Lung (tissue), 16 donors: ENCODE data around the gene SUSD2. TPM values are rescaled to one million over a fixed set of nuclear protein-coding genes. Genes with fewer than 3 reads are reported as not detected.
"Not testable (repeated sequence)": the region's sequence is repeated elsewhere in the genome, so short reads cannot be mapped to it uniquely, and the experiment has no call there.

Source experiments
- ATAC-seq: fragments of 200-7000 bp; cut with Tn5 transposase; one replicate; pipeline ENCODE4 v1.9.1; 2020; ENCODE audit warnings: moderate number of reproducible peaks; ENCODE audit not compliant: insufficient read depth, low FRiP score
- DNase-seq, 3 donors: peaks; one replicate each; pipeline ENCODE4 v3.0.0-alpha.2; 2013 to 2017
- H3K27ac ChIP-seq, 2 donors: one replicate each; pipeline ENCODE4 v1.5.1; 2013; ENCODE audit warnings: mild to moderate bottlenecking in 2 of 2, moderate library complexity in 2 of 2, control low read depth in 1 of 2, inconsistent platforms in 1 of 2, low read depth in 1 of 2, low read length in 1 of 2
- H3K27me3 ChIP-seq, 3 donors: one replicate each; pipeline ENCODE4 v1.5.1; 2013; ENCODE audit warnings: low read length in 2 of 3; ENCODE audit not compliant: control insufficient read depth in 3 of 3, insufficient read depth in 3 of 3
- H3K36me3 ChIP-seq, 4 donors: one replicate each; pipeline ENCODE4 v1.5.1; 2013; ENCODE audit warnings: low read length in 4 of 4, mild to moderate bottlenecking in 1 of 4, moderate library complexity in 1 of 4; ENCODE audit not compliant: control insufficient read depth in 4 of 4, insufficient read depth in 4 of 4
- H3K4me1 ChIP-seq, 5 donors: one replicate each; pipeline ENCODE4 v1.5.1; 2013; ENCODE audit warnings: low read length in 5 of 5, mild to moderate bottlenecking in 2 of 5, moderate library complexity in 1 of 5; ENCODE audit not compliant: control insufficient read depth in 5 of 5, insufficient read depth in 5 of 5
- H3K4me3 ChIP-seq: one replicate; pipeline ENCODE4 v1.5.1; 2013; ENCODE audit warnings: mild to moderate bottlenecking, control low read depth, moderate library complexity
- H3K9ac ChIP-seq, 2 donors: one replicate each; pipeline ENCODE4 v1.5.1; 2013; ENCODE audit warnings: low read length in 2 of 2, control low read depth in 1 of 2; ENCODE audit not compliant: insufficient read depth in 1 of 2
- H3K9me3 ChIP-seq, 4 donors: one replicate each; pipeline ENCODE4 v1.5.1; 2013; ENCODE audit warnings: low read length in 3 of 4, mild to moderate bottlenecking in 1 of 4, moderate library complexity in 1 of 4; ENCODE audit not compliant: control insufficient read depth in 4 of 4, insufficient read depth in 3 of 4
- CTCF ChIP-seq: IDR thresholded peaks from 2 replicates; pipeline ENCODE4 v1.5.1; 2012; ENCODE audit warnings: mild to moderate bottlenecking; ENCODE audit errors: control extremely low read depth, extremely low read depth
- WGBS, 2 donors: extraction: QIAGEN DNeasy Blood & Tissue Kit; methylation state at CpG; one replicate each; pipeline ENCODE4 v1.1.7; 2013; 5-methylcytosine and 5-hydroxymethylcytosine counted together
- long read RNA-seq, 5 donors: transcript quantifications; one replicate each; lab custom pipeline, GENCODE V29; 2026
- polyA plus RNA-seq, 2 donors: library from polyadenylated mRNA; stranded (reverse); fragments of 200-250 nt; gene quantifications; one replicate each; pipeline ENCODE4 v1.2.1, GENCODE V29; 2013
- total RNA-seq, 2 donors: library from RNA; depleted of rRNA in 1 of 2; stranded (reverse); fragments of >200 nt in 1 of 2; gene quantifications; one replicate each; pipeline ENCODE4 v1.2.1, GENCODE V29; 2014 to 2021
- donor health status: control.
- donor health status: control.
- donor health status: Bipolar disorder and iron deficiency.
- donor health status: healthy.
- donor health status: DM: yes; HTN: yes; CAD: no.

Gene SUSD2
- total RNA-seq (10 to 100 TPM; 15.9 to 82.6 TPM), polyA plus RNA-seq (100 to 1,000 TPM in 1 of 2 donors, 10 to 100 TPM in 1; 16.8 to 192 TPM)
- long read RNA-seq, donor 1, partial matches to known transcripts, result 0 of 1 reads
- long read RNA-seq, donor 1, other reads (novel, unspliced or antisense), result 0 of 1 reads
- long read RNA-seq, donor 2, partial matches to known transcripts, result 0 of 1 reads
- long read RNA-seq, donor 2, other reads (novel, unspliced or antisense), result 0 of 1 reads
- long read RNA-seq, donor 3, partial matches to known transcripts, result 0 of 1 reads
- long read RNA-seq, donor 3, other reads (novel, unspliced or antisense), result 0 of 1 reads
- long read RNA-seq, donor 4, result 0 reads
- long read RNA-seq, donor 5, partial matches to known transcripts, result 0 of 3 reads
- long read RNA-seq, donor 5, other reads (novel, unspliced or antisense), result 0 of 3 reads

DNA sequence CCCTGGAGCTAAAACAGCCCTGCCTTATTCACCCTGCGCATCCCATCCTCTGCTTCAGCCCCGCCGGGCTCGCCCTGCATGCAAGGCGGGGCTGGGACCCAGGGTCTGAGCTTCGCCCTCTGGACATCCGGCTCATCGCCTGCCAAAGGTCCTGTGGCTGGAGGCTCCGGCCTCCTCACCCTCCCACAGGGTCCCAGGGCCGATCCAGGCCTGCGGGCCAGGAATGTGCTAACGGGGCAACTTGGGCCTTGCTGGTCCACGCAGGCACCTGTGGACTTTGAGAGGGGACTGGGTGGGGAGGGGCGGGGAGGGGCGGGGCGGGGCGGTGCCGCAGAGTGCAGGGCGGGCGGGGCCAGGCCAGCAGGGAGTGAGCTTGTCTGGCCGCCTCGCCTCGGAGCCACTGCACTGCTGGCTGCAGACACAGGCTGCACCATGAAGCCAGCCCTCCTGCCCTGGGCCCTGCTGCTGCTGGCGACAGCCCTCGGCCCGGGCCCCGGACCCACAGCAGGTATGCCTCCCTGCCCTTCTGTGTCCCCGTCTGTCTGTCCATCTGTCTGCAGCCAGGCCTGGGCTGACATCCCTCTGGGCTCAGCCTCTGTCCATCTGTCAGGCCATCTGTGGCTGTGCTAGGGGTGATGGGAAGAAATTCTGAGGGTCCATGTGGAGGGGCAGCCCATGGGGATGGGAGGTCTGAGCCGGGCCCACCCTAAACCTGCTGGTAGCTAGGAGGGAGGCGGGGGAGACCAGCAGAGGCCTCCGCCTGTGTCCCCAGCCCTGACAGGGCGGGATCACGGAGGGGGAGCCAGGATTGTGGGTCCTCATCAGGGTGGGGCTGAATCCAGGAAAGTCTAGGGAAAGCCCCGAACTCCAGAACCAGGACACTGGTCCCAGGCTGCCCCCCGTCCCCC lies at the start of gene SUSD2:
SUSD2 (plus strand) TSS at position 400 of the 908 bp plus-strand sequence; CDS start at position 433, 33 bp downstream.
- Histone ChIP-seq H3K9ac (no peak within 1 kb of the TSS), H3K4me1 (peaks cover 0 to 5% (median 0%) of the 10 kb centered on the region in 5 donors), H3K4me3 (peak within 1 kb of the TSS; percentile 29), H3K9me3 (no peaks in the 10 kb centered on the region), H3K27me3 (no peaks in the 10 kb centered on the region), H3K27ac (peak within 1 kb of the TSS in 1 of 2 donors; percentile 50), H3K36me3 (peaks cover 0 to 26% (median 8%) of the 10 kb centered on the region in 4 donors)
- DNase-seq (no peak), ATAC-seq (peak; percentile 10)
- 59 to 83% methylated on average over 29 to 35 of the region's 35 CpGs for WGBS, 2 donors
- no peak for TF ChIP-seq CTCF

DNA sequence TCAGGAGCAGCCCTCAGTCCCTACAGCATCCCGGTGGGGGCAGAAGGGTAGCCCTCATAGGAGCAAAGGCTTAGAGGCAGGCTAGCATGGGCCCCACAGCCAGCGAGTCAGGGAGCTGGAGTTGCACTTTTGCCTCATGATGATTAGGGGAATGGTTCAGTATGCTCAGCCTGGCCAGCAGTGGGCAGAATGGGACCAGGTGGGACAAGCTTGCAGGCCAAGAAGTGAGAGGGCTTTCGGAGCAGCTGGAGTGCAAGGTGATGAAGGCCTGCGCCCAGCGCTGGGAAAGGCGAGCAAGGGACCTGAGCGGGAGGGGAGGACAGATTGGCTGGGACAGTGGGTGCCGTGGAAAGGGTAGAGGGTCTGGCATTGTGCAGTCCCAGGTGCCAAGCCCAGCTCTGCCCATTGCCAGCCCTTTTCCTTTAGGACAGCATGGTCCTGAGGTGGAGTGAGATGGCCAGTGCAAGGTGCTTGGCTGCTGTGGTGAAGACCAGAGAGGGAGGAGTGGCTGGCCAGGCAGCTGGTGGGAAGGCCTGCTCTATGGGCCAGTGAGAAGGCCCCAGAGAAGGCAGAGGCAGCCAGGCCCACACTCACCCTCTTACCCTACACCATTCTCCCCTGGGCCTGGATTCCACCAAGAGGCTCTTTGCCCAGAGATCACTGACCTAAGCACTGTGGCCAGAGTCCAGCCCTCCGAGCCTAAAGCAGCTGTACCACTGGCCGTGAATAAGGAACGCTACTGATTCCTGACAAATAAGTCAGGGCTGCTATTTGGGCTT lies 47.9 kb upstream of the SUSD2 start:
- H3K4me3 ChIP-seq, result no peak overlapping the region
- peak overlapping the region in 1 of 2 donors; percentile 52 for H3K27ac ChIP-seq
- no peak for ATAC-seq
- no peaks in the 10 kb centered on the region for H3K27me3 ChIP-seq
- H3K4me1 ChIP-seq, result peaks cover 0 to 17% (median 3%) of the 10 kb centered on the region in 5 donors
- 82 to 89% methylated on average over 11 of the region's 11 CpGs for WGBS, 2 donors
- peaks cover 3 to 28% (median 15%) of the 10 kb centered on the region in 4 donors for H3K36me3 ChIP-seq
- no peaks in the 10 kb centered on the region for H3K9me3 ChIP-seq
- peak; percentile 15 for TF ChIP-seq CTCF
- DNase-seq, result no peak
- H3K9ac ChIP-seq, result no peak overlapping the region

DNA sequence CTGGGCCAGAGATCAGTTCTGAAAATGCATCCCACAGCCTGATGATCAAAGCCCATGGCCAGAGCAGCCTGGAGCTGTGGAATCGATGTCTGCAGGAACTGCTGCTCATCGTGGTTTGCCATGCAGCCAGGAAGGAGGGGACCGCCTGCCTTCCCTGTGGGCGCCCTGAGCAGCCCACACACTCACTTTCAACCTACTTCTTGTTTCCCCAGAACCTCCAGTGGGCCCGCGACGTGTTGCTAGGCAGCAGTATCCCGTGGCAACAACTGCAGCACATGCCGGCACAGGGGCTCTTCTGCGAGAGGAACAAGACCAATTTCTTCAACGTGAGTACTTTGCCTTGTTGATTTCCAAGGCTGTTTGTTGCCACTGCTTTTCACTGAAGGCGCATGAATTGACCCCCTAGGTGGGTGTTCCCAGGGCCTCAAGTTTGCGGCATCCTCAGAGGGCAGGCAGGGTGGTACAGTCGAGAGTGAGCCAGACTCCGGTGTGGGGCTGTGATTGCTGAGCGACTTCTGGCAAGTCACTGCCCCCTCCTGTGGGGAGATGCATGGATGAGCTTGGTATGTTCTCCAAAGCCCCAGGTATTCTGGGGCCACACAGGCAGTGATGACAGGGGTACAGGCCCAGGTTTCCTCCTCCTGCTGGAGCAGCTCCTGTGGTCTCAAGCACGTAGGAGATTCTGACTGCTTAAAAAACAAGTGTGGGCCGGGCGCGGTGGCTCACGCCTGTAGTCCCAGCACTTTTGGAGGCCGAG lies 47.0 kb upstream of the SUSD2 start:
- Histone ChIP-seq H3K9me3 (no peaks in the 10 kb centered on the region), H3K36me3 (peaks cover 3 to 22% (median 10%) of the 10 kb centered on the region in 4 donors), H3K4me1 (peaks cover 0 to 17% (median 3%) of the 10 kb centered on the region in 5 donors), H3K4me3 (no peak overlapping the region), H3K27me3 (no peaks in the 10 kb centered on the region), H3K27ac (peak overlapping the region in 1 of 2 donors; percentile 9), H3K9ac (no peak overlapping the region)
- ATAC-seq (no peak), DNase-seq (peak; percentile 55 to 77 (median 74))
- no peak for TF ChIP-seq CTCF
- WGBS, 2 donors, result 59 to 70% methylated on average over 22 of the region's 22 CpGs

DNA sequence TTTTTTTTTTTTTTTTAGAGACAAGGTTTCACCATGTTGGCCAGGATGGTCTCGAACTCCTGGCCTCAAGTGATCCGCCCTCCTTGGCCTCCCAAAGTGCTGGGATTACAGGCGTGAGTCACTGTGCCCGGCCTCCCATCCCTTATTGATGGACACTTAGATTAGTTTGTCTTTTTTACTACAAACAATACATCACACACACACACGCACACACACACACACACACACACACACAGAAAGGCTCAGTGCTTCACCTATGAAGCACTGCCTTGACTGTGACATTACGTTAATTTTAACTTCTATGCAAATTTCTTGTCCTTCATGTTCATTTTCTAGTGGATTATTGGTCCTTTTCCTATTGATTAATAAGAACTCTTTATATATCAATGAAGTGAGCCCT lies 44.8 kb upstream of the SUSD2 start:
- H3K4me1 ChIP-seq, result peaks cover 0 to 17% (median 8%) of the 10 kb centered on the region in 5 donors
- peaks cover 0 to 18% (median 5%) of the 10 kb centered on the region in 4 donors for H3K36me3 ChIP-seq
- DNase-seq, H3K9me3 ChIP-seq, ATAC-seq, H3K27me3 ChIP-seq, H3K9ac ChIP-seq, H3K27ac ChIP-seq, H3K4me3 ChIP-seq: not testable (repeated sequence)
- 92 to 97% methylated on average over 6 of the region's 6 CpGs for WGBS, 2 donors
